ENCODE measurements around the gene IGFBP4.
A peak's percentile ranks its signal among the peaks of the same experiment; 100 is the strongest.

Gene IGFBP4

GRCh38 chr17:40470932-40471828 lies 27.9 kb downstream of the IGFBP4 start:
- Histone ChIP-seq H3K9me3 (ENCODE audit: low read depth, low read length) (no peaks in the 10 kb centered on the region), H3K36me3 (ENCODE audit: insufficient read depth, low read length) (no peaks in the 10 kb centered on the region), H3K9ac (ENCODE audit: insufficient read length) (no peak overlapping the region), H3K27ac (peak overlapping the region; percentile 64), H3K4me3 (no peak overlapping the region)
- DNase-seq (ENCODE audit: low read depth, low spot score) = no peak
- no peak for TF ChIP-seq FOXP2 (optimal IDR thresholded peaks at IDR 0.05; ENCODE audit: control extremely low read depth, extremely low read length, insufficient read depth)
- TF ChIP-seq POLR2AphosphoS5 (IDR thresholded peaks at IDR 0.05; ENCODE audit: borderline replicate concordance, low read depth, low read length) = no peak
- no peak for TF ChIP-seq EZH2 (IDR thresholded peaks at IDR 0.05)

- TF ChIP-seq POLR2AphosphoS5 (IDR thresholded peaks at IDR 0.05; ENCODE audit: borderline replicate concordance, low read depth, low read length) (no peak), EZH2 (IDR thresholded peaks at IDR 0.05) (no peak), FOXP2 (optimal IDR thresholded peaks at IDR 0.05; ENCODE audit: control extremely low read depth, extremely low read length, insufficient read depth) (no peak)
- Histone ChIP-seq H3K36me3 (ENCODE audit: insufficient read depth, low read length) (no peaks in the 10 kb centered on the region), H3K9ac (ENCODE audit: insufficient read length) (no peak overlapping the region), H3K9me3 (ENCODE audit: low read depth, low read length) (no peaks in the 10 kb centered on the region), H3K4me3 (no peak overlapping the region), H3K27ac (peak overlapping the region; percentile 44)
- no peak for DNase-seq (ENCODE audit: low read depth, low spot score)
These were observed 28.8 kb downstream of the IGFBP4 start for GRCh38 chr17:40471846-40472732.

- Histone ChIP-seq H3K4me3 (no peak overlapping the region), H3K36me3 (ENCODE audit: insufficient read depth, low read length) (no peaks in the 10 kb centered on the region), H3K27ac (no peak overlapping the region), H3K9me3 (ENCODE audit: low read depth, low read length) (no peaks in the 10 kb centered on the region), H3K9ac (ENCODE audit: insufficient read length) (no peak overlapping the region)
- TF ChIP-seq POLR2AphosphoS5 (IDR thresholded peaks at IDR 0.05; ENCODE audit: borderline replicate concordance, low read depth, low read length) = no peak
- TF ChIP-seq FOXP2 (optimal IDR thresholded peaks at IDR 0.05; ENCODE audit: control extremely low read depth, extremely low read length, insufficient read depth) = no peak
- TF ChIP-seq EZH2 (IDR thresholded peaks at IDR 0.05) = no peak
- DNase-seq (ENCODE audit: low read depth, low spot score) = no peak
These were observed 29.6 kb downstream of the IGFBP4 start for GRCh38 chr17:40472733-40473452.

GRCh38 chr17:40473573-40474365 lies 30.5 kb downstream of the IGFBP4 start:
- TF ChIP-seq FOXP2 (optimal IDR thresholded peaks at IDR 0.05; ENCODE audit: control extremely low read depth, extremely low read length, insufficient read depth) (no peak), EZH2 (IDR thresholded peaks at IDR 0.05) (no peak), POLR2AphosphoS5 (IDR thresholded peaks at IDR 0.05; ENCODE audit: borderline replicate concordance, low read depth, low read length) (no peak)
- Histone ChIP-seq H3K36me3 (ENCODE audit: insufficient read depth, low read length) (no peaks in the 10 kb centered on the region), H3K27ac (no peak overlapping the region), H3K4me3 (no peak overlapping the region), H3K9ac (ENCODE audit: insufficient read length) (no peak overlapping the region), H3K9me3 (ENCODE audit: low read depth, low read length) (no peaks in the 10 kb centered on the region)
- no peak for DNase-seq (ENCODE audit: low read depth, low spot score)

GRCh38 chr17:40474419-40475002 lies 31.3 kb downstream of the IGFBP4 start:
- DNase-seq (ENCODE audit: low read depth, low spot score) = no peak
- Histone ChIP-seq H3K4me3 (no peak overlapping the region), H3K36me3 (ENCODE audit: insufficient read depth, low read length) (no peaks in the 10 kb centered on the region), H3K9ac (ENCODE audit: insufficient read length) (no peak overlapping the region), H3K27ac (peak overlapping the region; percentile 30; the same call in 1 of the 2 replicates), H3K9me3 (ENCODE audit: low read depth, low read length) (no peaks in the 10 kb centered on the region)
- TF ChIP-seq EZH2 (IDR thresholded peaks at IDR 0.05) (no peak), FOXP2 (optimal IDR thresholded peaks at IDR 0.05; ENCODE audit: control extremely low read depth, extremely low read length, insufficient read depth) (no peak), POLR2AphosphoS5 (IDR thresholded peaks at IDR 0.05; ENCODE audit: borderline replicate concordance, low read depth, low read length) (no peak)

- H3K4me3 ChIP-seq = no peak overlapping the region
- peak overlapping the region; percentile 63 for H3K9ac ChIP-seq (ENCODE audit: insufficient read length)
- H3K9me3 ChIP-seq (ENCODE audit: low read depth, low read length) = no peaks in the 10 kb centered on the region
- no peaks in the 10 kb centered on the region for H3K36me3 ChIP-seq (ENCODE audit: insufficient read depth, low read length)
- no peak for DNase-seq (ENCODE audit: low read depth, low spot score)
- no peak for TF ChIP-seq EZH2 (IDR thresholded peaks at IDR 0.05)
- no peak for TF ChIP-seq POLR2AphosphoS5 (IDR thresholded peaks at IDR 0.05; ENCODE audit: borderline replicate concordance, low read depth, low read length)
- TF ChIP-seq FOXP2 (optimal IDR thresholded peaks at IDR 0.05; ENCODE audit: control extremely low read depth, extremely low read length, insufficient read depth) = no peak
- peak overlapping the region; percentile 74 for H3K27ac ChIP-seq
These were observed 32.1 kb downstream of the IGFBP4 start for GRCh38 chr17:40475234-40475908.
